Natural killer cell (primary cell): ENCODE measurements around the gene AUTS2. TPM values are rescaled to one million over a fixed set of nuclear protein-coding genes. Genes with fewer than 3 reads are reported as not detected.

Experiments used
- ATAC-seq, 3 donors: fragments of 150-1000 bp in 2 of 3; fragments of 200-7000 bp in 1 of 3; cut with Tn5 transposase; 1 replicate in 1 of 3; 2 replicates in 2 of 3; pipeline ENCODE4 v1.10.0; 2021; ENCODE audit warnings: mild to moderate bottlenecking in 2 of 3, moderate library complexity in 2 of 3
- DNase-seq, 2 donors: peaks; one replicate each; pipeline versions ENCODE4 v3.0.0 to v3.0.0-alpha.2; 2013 to 2021; ENCODE audit warnings: mixed read lengths in 1 of 2
- H3K27ac ChIP-seq: one replicate; pipeline ENCODE4 v1.5.1; 2013; ENCODE audit warnings: mild to moderate bottlenecking, low read length
- H3K27me3 ChIP-seq: one replicate; pipeline ENCODE4 v1.6.1; 2013; ENCODE audit warnings: low read length; ENCODE audit not compliant: control insufficient read depth, insufficient read depth
- H3K36me3 ChIP-seq: one replicate; pipeline ENCODE4 v1.6.1; 2013; ENCODE audit warnings: low read length; ENCODE audit not compliant: control insufficient read depth, insufficient read depth
- H3K4me1 ChIP-seq: one replicate; pipeline ENCODE4 v1.6.1; 2013; ENCODE audit warnings: low read length; ENCODE audit not compliant: control insufficient read depth, insufficient read depth
- H3K4me3 ChIP-seq: one replicate; pipeline ENCODE4 v1.5.1; 2013; ENCODE audit warnings: low read length
- H3K9me3 ChIP-seq: one replicate; pipeline ENCODE4 v1.6.1; 2013; ENCODE audit warnings: low read length; ENCODE audit not compliant: control insufficient read depth, insufficient read depth
- H3K27ac Mint-ChIP-seq, 2 donors: one replicate each; pipeline ENCODE4 v1.8.0; 2022; ENCODE audit warnings: mild to moderate bottlenecking in 2 of 2, mixed read lengths in 2 of 2, moderate library complexity in 1 of 2
- H3K27me3 Mint-ChIP-seq, 2 donors: one replicate each; pipeline ENCODE4 v1.8.0; 2022; ENCODE audit warnings: low read depth in 2 of 2, mixed read lengths in 2 of 2
- H3K36me3 Mint-ChIP-seq: one replicate; pipeline ENCODE4 v1.8.0; 2022; ENCODE audit warnings: mixed read lengths
- H3K4me1 Mint-ChIP-seq, 2 donors: one replicate each; pipeline ENCODE4 v1.8.0; 2022; ENCODE audit warnings: mixed read lengths in 2 of 2
- H3K4me3 Mint-ChIP-seq: one replicate; pipeline ENCODE4 v1.8.0; 2022; ENCODE audit warnings: mild to moderate bottlenecking, moderate library complexity, mixed read lengths
- H3K9me3 Mint-ChIP-seq, 2 donors: one replicate each; pipeline ENCODE4 v1.8.0; 2022; ENCODE audit warnings: mixed read lengths in 2 of 2
- WGBS: methylation state at CpG from one replicate; pipeline ENCODE4 v1.1.7; 2013; ENCODE audit warnings: missing lambda C conversion rate; ENCODE audit not compliant: insufficient coverage; 5-methylcytosine and 5-hydroxymethylcytosine counted together
- intact Hi-C: fragments of 100-400 bp; cut with micrococcal nuclease; formaldehyde crosslinking; loops from one replicate; pipeline ENCODE4 v1.14.2; 2022
- total RNA-seq, 4 donors: library from RNA; stranded (reverse); fragments of 120-200 nt in 1 of 4; gene quantifications; one replicate each; pipeline versions ENCODE4 v1.2.3 to v1.2.4, GENCODE V29; 2013 to 2022
- TF ChIP-seq, protein P1 (sequence below): fragments of 200-600 bp; IDR thresholded peaks from one replicate; pipeline ENCODE4 v1.8.0; 2022; ENCODE audit warnings: antibody characterized with exemption

AUTS2 gene
- total RNA-seq, 3 donors from 2014 or later (not counting 1 experiment from before 2014, with no cell fraction given): 147 to 197 (median 155) TPM

DNA sequence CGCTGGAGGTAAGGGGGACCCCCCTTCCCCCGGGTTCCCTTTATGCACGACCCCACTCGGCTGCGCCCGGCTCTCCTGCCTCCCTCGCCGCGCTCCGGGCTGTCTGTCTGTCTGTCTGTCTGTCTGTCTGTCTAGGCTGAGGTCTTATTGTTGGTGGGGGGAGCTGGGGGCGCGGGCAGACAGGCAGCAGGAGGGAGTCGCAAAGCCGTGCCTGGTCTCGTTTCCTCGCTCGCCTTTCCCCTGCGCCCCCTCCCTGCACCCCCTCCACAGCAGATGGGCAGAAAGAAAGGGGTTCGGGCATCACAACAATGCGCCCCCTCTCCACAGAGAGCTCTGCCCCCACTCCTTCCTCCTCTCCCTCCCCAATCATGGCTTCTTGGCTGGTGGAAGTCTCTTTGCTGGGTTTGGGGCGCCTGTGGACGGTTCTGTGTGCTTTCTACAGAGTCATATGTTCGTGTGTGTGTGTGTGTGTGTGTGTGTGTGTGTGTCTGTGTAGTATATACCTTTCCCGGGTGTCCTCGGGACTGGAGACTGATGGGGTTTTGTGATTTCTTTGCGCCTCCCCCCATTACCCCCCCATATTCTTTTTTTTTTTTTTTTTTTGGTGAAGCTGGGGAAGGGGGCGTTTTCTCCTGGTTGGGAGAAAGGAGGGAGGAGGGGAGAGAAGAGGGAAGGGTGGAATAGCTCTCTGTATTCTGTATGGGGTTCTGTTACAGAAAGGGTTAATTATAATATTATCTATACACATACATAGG is 1.9 kb downstream of the AUTS2 start:
- TF ChIP-seq, protein P1, sequence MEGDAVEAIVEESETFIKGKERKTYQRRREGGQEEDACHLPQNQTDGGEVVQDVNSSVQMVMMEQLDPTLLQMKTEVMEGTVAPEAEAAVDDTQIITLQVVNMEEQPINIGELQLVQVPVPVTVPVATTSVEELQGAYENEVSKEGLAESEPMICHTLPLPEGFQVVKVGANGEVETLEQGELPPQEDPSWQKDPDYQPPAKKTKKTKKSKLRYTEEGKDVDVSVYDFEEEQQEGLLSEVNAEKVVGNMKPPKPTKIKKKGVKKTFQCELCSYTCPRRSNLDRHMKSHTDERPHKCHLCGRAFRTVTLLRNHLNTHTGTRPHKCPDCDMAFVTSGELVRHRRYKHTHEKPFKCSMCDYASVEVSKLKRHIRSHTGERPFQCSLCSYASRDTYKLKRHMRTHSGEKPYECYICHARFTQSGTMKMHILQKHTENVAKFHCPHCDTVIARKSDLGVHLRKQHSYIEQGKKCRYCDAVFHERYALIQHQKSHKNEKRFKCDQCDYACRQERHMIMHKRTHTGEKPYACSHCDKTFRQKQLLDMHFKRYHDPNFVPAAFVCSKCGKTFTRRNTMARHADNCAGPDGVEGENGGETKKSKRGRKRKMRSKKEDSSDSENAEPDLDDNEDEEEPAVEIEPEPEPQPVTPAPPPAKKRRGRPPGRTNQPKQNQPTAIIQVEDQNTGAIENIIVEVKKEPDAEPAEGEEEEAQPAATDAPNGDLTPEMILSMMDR: no peak
- Mint-ChIP-seq H3K4me1 (peaks cover 5 to 14% of the 10 kb centered on the region in 2 donors), H3K27me3 (peaks cover 0 to 3% of the 10 kb centered on the region in 2 donors), H3K36me3 (no peaks in the 10 kb centered on the region), H3K27ac (peak overlapping the region in 1 of 2 donors; percentile 26), H3K4me3 (peak overlapping the region; percentile 92), H3K9me3 (no peaks in the 10 kb centered on the region)
- ATAC-seq (no peak), DNase-seq (peak; percentile 17 to 25)
- intact Hi-C loops: loop anchor here (5.0 to 10.0 kb wide), 4 partner anchors 77 to 462 kb away; no protein-coding TSS in a partner anchor
- Histone ChIP-seq H3K4me1 (peaks cover 44% of the 10 kb centered on the region), H3K36me3 (no peaks in the 10 kb centered on the region), H3K9me3 (no peaks in the 10 kb centered on the region), H3K27me3 (peaks cover 5% of the 10 kb centered on the region), H3K27ac (no peak overlapping the region), H3K4me3 (peak overlapping the region; percentile 96)
- WGBS: 0% methylated on average over 20 of the region's 27 CpGs

DNA sequence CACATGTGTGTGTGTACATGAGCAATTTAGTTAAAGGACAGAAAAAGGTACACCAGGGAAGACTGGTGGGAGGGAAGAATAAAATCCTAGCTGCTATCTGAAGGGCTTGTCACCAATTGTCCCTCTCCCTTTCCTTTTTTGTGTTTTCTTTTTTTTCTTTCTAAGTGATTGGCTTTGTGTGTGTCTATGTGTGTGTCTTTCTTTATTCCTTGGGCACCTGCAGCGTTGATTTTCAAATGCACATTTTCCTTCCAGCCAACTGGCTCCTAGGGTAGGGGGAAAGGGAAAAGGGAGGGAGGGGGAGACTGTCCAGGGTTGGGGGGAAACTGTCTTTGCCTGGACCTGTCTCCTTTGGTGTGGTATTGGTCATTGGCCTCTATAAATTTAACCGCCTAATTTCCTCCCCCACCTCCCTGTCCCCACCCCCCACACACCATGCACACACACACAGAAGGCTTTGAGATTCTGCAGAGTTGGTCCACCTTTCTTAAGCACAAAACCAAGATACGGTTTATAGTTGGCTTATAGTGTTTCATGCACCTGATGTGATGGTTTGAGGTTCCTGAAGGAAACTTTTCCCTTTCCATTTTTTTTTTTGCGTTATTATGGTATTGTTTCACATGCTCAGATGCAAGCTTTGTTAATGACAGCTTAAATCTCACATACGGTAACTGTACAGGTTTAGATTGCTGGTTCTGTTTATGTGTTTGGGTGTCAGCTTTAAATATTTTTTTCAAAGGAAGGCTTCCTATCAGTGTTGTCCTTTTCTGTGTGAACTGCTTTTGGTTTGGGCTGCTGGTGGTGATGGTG is 2.6 kb downstream of the AUTS2 start:
- WGBS: 77% methylated on average over 5 of the region's 5 CpGs
- H3K4me3 Mint-ChIP-seq: peak overlapping the region; percentile 92
- no peaks in the 10 kb centered on the region for H3K36me3 Mint-ChIP-seq
- no peak overlapping the region for H3K27ac ChIP-seq
- H3K36me3 ChIP-seq: no peaks in the 10 kb centered on the region
- H3K27me3 ChIP-seq: peaks cover 5% of the 10 kb centered on the region
- no peak overlapping the region for H3K27ac Mint-ChIP-seq
- H3K9me3 Mint-ChIP-seq: no peaks in the 10 kb centered on the region
- no peak for ATAC-seq
- H3K4me1 ChIP-seq: peaks cover 44% of the 10 kb centered on the region
- no peaks in the 10 kb centered on the region for H3K9me3 ChIP-seq
- TF ChIP-seq, protein P1: no peak
- peaks cover 0 to 3% of the 10 kb centered on the region in 2 donors for H3K27me3 Mint-ChIP-seq
- intact Hi-C loops: loop anchor here (5.0 kb wide), 2 partner anchors 201 to 461 kb away; no protein-coding TSS in a partner anchor
- peaks cover 5 to 14% of the 10 kb centered on the region in 2 donors for H3K4me1 Mint-ChIP-seq
- H3K4me3 ChIP-seq: no peak overlapping the region
- no peak for DNase-seq

DNA sequence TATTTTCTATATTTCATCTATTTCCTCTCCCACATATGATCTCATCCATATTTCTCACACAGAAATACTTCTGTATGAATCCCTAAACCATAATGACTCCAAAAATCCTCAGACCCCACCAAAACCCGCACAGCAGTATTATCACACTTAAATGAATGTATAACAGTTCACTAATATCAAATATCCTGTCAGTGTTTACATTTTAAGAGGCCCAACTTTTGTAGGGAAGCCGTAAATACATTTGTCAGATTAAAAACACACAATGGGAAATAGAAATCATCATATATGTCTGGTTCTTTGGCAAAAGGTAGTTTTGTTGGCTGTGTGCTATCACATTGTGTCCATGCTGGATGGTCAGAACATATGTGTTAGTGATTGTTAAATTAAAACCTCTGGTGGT is 4.2 kb downstream of the AUTS2 start:
- no peak for DNase-seq
- TF ChIP-seq, protein P1: no peak
- Mint-ChIP-seq H3K36me3 (no peaks in the 10 kb centered on the region), H3K27ac (no peak overlapping the region), H3K4me3 (no peak overlapping the region), H3K27me3 (peaks cover 0 to 10% of the 10 kb centered on the region in 2 donors), H3K4me1 (peaks cover 0 to 8% of the 10 kb centered on the region in 2 donors), H3K9me3 (no peaks in the 10 kb centered on the region)
- Histone ChIP-seq H3K4me3 (no peak overlapping the region), H3K36me3 (no peaks in the 10 kb centered on the region), H3K27me3 (peaks cover 5% of the 10 kb centered on the region), H3K27ac (no peak overlapping the region), H3K4me1 (peaks cover 37% of the 10 kb centered on the region), H3K9me3 (no peaks in the 10 kb centered on the region)
- 100% methylated on average over 2 of the region's 2 CpGs for WGBS
- intact Hi-C loops: loop anchor here (5.0 kb wide), 2 partner anchors 200 to 460 kb away; no protein-coding TSS in a partner anchor
- ATAC-seq: no peak
